KOPT-K1 (cell line): Measurements from ENCODE around the gene OR8B4.
"Not testable (repeated sequence)": the region's sequence is repeated elsewhere in the genome, so short reads cannot be mapped to it uniquely, and the experiment has no call there.

Experiments
- H3K27ac ChIP-seq: fragments of 200-600 bp; sonication (generic); 2 replicates; pipeline ENCODE4 v1.5.1; 2016; ENCODE audit warnings: antibody characterized with exemption, mild to moderate bottlenecking, low read depth, low read length; ENCODE audit not compliant: poor library complexity, severe bottlenecking
- H3K36me3 ChIP-seq: fragments of 200-600 bp; sonication (generic); 2 replicates; pipeline ENCODE4 v1.5.1; 2017; ENCODE audit warnings: antibody characterized with exemption, mild to moderate bottlenecking, low read length, moderate library complexity; ENCODE audit not compliant: insufficient read depth
- H3K9me3 ChIP-seq: fragments of 200-600 bp; sonication (generic); 2 replicates; pipeline ENCODE4 v1.5.1; 2017; ENCODE audit warnings: antibody characterized with exemption, low read length, mild to moderate bottlenecking; ENCODE audit not compliant: insufficient read depth, poor library complexity, severe bottlenecking

OR8B4 gene

GRCh38 chr11:124424384-124424921 lies at the start of gene OR8B4:
Gene OR8B4 (minus strand): TSS chr11:124424871. CDS start chr11:124424871, 0 bp downstream.
- Histone ChIP-seq H3K27ac (no peak within 1 kb of the TSS), H3K9me3 (no peaks in the 10 kb centered on the region), H3K36me3 (no peaks in the 10 kb centered on the region)

- Histone ChIP-seq H3K9me3 (no peaks in the 10 kb centered on the region), H3K36me3 (no peaks in the 10 kb centered on the region), H3K27ac (no peak overlapping the region)
These were observed 49.4 kb upstream of the OR8B4 start for GRCh38 chr11:124474079-124474478.

GRCh38 chr11:124473476-124473875 lies 48.8 kb upstream of the OR8B4 start:
- Histone ChIP-seq H3K27ac (no peak overlapping the region), H3K9me3 (no peaks in the 10 kb centered on the region), H3K36me3 (no peaks in the 10 kb centered on the region)

GRCh38 chr11:124470561-124471227 lies 46.0 kb upstream of the OR8B4 start:
- Histone ChIP-seq H3K36me3 (no peaks in the 10 kb centered on the region), H3K27ac (no peak overlapping the region), H3K9me3 (no peaks in the 10 kb centered on the region)

- no peaks in the 10 kb centered on the region for H3K36me3 ChIP-seq
- H3K9me3 ChIP-seq = no peaks in the 10 kb centered on the region
- no peak overlapping the region for H3K27ac ChIP-seq
These were observed 42.8 kb upstream of the OR8B4 start for GRCh38 chr11:124467381-124467927.

GRCh38 chr11:124465368-124465767 lies 40.7 kb upstream of the OR8B4 start:
- Histone ChIP-seq H3K36me3 (no peaks in the 10 kb centered on the region), H3K9me3 (no peaks in the 10 kb centered on the region)

GRCh38 chr11:124463990-124464389 lies 39.3 kb upstream of the OR8B4 start:
- Histone ChIP-seq H3K36me3 (no peaks in the 10 kb centered on the region), H3K27ac (no peak overlapping the region), H3K9me3 (no peaks in the 10 kb centered on the region)

More at GRCh38 chr11:124465368-124465767, 40.7 kb upstream of the OR8B4 start:
- H3K27ac ChIP-seq = no peak overlapping the region

- Histone ChIP-seq H3K36me3 (no peaks in the 10 kb centered on the region), H3K9me3 (no peaks in the 10 kb centered on the region), H3K27ac (no peak overlapping the region)
These were observed 38.7 kb upstream of the OR8B4 start for GRCh38 chr11:124463324-124463723.

GRCh38 chr11:124460459-124460858 lies 35.8 kb upstream of the OR8B4 start:
- Histone ChIP-seq H3K36me3 (no peaks in the 10 kb centered on the region), H3K27ac (no peak overlapping the region), H3K9me3 (no peaks in the 10 kb centered on the region)

- H3K36me3 ChIP-seq, H3K9me3 ChIP-seq, H3K27ac ChIP-seq: not testable (repeated sequence)
These were observed 34.7 kb upstream of the OR8B4 start for GRCh38 chr11:124459379-124459778.

GRCh38 chr11:124454552-124454951 lies 29.9 kb upstream of the OR8B4 start:
- H3K36me3 ChIP-seq = no peaks in the 10 kb centered on the region
- H3K9me3 ChIP-seq = no peaks in the 10 kb centered on the region
- no peak overlapping the region for H3K27ac ChIP-seq

GRCh38 chr11:124446916-124447315 lies 22.2 kb upstream of the OR8B4 start:
- H3K27ac ChIP-seq = no peak overlapping the region
- H3K36me3 ChIP-seq = no peaks in the 10 kb centered on the region
- no peaks in the 10 kb centered on the region for H3K9me3 ChIP-seq

GRCh38 chr11:124445646-124446150 lies 21.0 kb upstream of the OR8B4 start, which contains the start of gene OR8B8:
Gene OR8B8 (minus strand): TSS chr11:124445696. CDS start chr11:124441085, 4,611 bp downstream.
- Histone ChIP-seq H3K36me3 (no peaks in the 10 kb centered on the region), H3K9me3 (no peaks in the 10 kb centered on the region), H3K27ac (no peak within 1 kb of the TSS)

- H3K9me3 ChIP-seq = no peaks in the 10 kb centered on the region
- no peaks in the 10 kb centered on the region for H3K36me3 ChIP-seq
- no peak overlapping the region for H3K27ac ChIP-seq
These were observed 18.2 kb upstream of the OR8B4 start for GRCh38 chr11:124442847-124443246.

GRCh38 chr11:124442442-124442841 lies 17.8 kb upstream of the OR8B4 start:
- Histone ChIP-seq H3K27ac (no peak overlapping the region), H3K36me3 (no peaks in the 10 kb centered on the region), H3K9me3 (no peaks in the 10 kb centered on the region)

GRCh38 chr11:124441519-124441918 lies 16.8 kb upstream of the OR8B4 start:
- no peaks in the 10 kb centered on the region for H3K36me3 ChIP-seq
- no peak overlapping the region for H3K27ac ChIP-seq
- no peaks in the 10 kb centered on the region for H3K9me3 ChIP-seq
